Vagina (tissue), 2 donors: ENCODE data around the gene SLC7A8. TPM values are rescaled to one million over a fixed set of nuclear protein-coding genes. Genes with fewer than 3 reads are reported as not detected.

ENCODE experiments used
- DNase-seq, 2 donors: peaks; one replicate each; pipeline ENCODE4 v3.0.0-alpha.2; 2017; ENCODE audit errors: extremely low spot score in 2 of 2
- H3K27ac ChIP-seq: fragments of 200-600 bp; sonication (generic); one replicate; pipeline ENCODE4 v1.5.1; 2019
- H3K27me3 ChIP-seq: fragments of 200-600 bp; sonication (generic); one replicate; pipeline ENCODE4 v1.5.1; 2019
- H3K36me3 ChIP-seq, 2 donors: fragments of 200-600 bp; sonication (generic); one replicate each; pipeline ENCODE4 v1.5.1; 2017 to 2019
- H3K4me1 ChIP-seq: fragments of 200-600 bp; sonication (generic); one replicate; pipeline ENCODE4 v1.5.1; 2019
- H3K4me3 ChIP-seq, 2 donors: fragments of 200-600 bp; sonication (generic); 1 replicate in 1 of 2; 2 replicates in 1 of 2; pipeline ENCODE4 v1.5.1; 2016 to 2019
- H3K9me3 ChIP-seq: fragments of 200-600 bp; sonication (generic); one replicate; pipeline ENCODE4 v1.5.1; 2019
- CTCF ChIP-seq, 3 experiments: fragments of 450-650 bp in 2 of 3; fragments of 200-600 bp in 1 of 3; sonication (generic) in 1 of 3; IDR thresholded peaks; one replicate each; pipeline ENCODE4 v1.5.1; 2017 to 2019; ENCODE audit warnings: antibody characterized with exemption in 3 of 3, mild to moderate bottlenecking in 2 of 3, moderate library complexity in 2 of 3
- POLR2A ChIP-seq, 2 donors: fragments of 450-650 bp; IDR thresholded peaks; one replicate each; pipeline ENCODE4 v1.6.1; 2017; ENCODE audit warnings: antibody characterized with exemption in 2 of 2, mild to moderate bottlenecking in 2 of 2, moderate library complexity in 2 of 2
- POLR2AphosphoS5 ChIP-seq, 2 donors: sonication (generic); formaldehyde crosslinking; IDR thresholded peaks; one replicate each; pipeline ENCODE4 v1.9.0; 2017; ENCODE audit warnings: antibody characterized with exemption in 2 of 2, mild to moderate bottlenecking in 2 of 2, low read depth in 1 of 2; ENCODE audit not compliant: insufficient read depth in 1 of 2
- intact Hi-C: fragments of 100-400 bp; cut with DNase I; formaldehyde crosslinking; loops from one replicate; pipeline ENCODE4 v1.15.1; 2023
- total RNA-seq: library from RNA; depleted of rRNA; stranded (reverse); fragments of >200 nt; gene quantifications from one replicate; pipeline ENCODE4 v1.2.3, GENCODE V29; 2016

Gene SLC7A8
- total RNA-seq, 1 donor from 2014 or later, result 68.5 TPM

GRCh38 chr14:23131482-23131881, 52.0 kb downstream of the SLC7A8 start:
- TF ChIP-seq POLR2A (IDR thresholded peaks at IDR 0.05) (no peak), POLR2AphosphoS5 (IDR thresholded peaks at IDR 0.05; ENCODE audit: insufficient read depth in 1 of 2, low read depth in 1 of 2) (no peak), CTCF (IDR thresholded peaks at IDR 0.05) (no peak)
- H3K4me3 ChIP-seq, result no peak overlapping the region
- no peak overlapping the region for H3K27ac ChIP-seq
- peaks cover 0 to 25% of the 10 kb centered on the region in 2 donors for H3K36me3 ChIP-seq
- intact Hi-C loops, result no loop called here
- H3K9me3 ChIP-seq, result no peaks in the 10 kb centered on the region
- no peaks in the 10 kb centered on the region for H3K4me1 ChIP-seq
- DNase-seq, result no peak
- H3K27me3 ChIP-seq, result no peaks in the 10 kb centered on the region

GRCh38 chr14:23130871-23131270, 52.6 kb downstream of the SLC7A8 start:
- H3K36me3 ChIP-seq, result peaks cover 0 to 23% of the 10 kb centered on the region in 2 donors
- H3K4me1 ChIP-seq, result no peaks in the 10 kb centered on the region
- intact Hi-C loops, result no loop called here
- H3K4me3 ChIP-seq, result no peak overlapping the region
- H3K27ac ChIP-seq, result no peak overlapping the region
- TF ChIP-seq POLR2A (IDR thresholded peaks at IDR 0.05) (no peak), CTCF (IDR thresholded peaks at IDR 0.05) (no peak), POLR2AphosphoS5 (IDR thresholded peaks at IDR 0.05; ENCODE audit: insufficient read depth in 1 of 2, low read depth in 1 of 2) (no peak)
- H3K27me3 ChIP-seq, result no peaks in the 10 kb centered on the region
- no peaks in the 10 kb centered on the region for H3K9me3 ChIP-seq
- DNase-seq, result no peak

GRCh38 chr14:23129759-23130316, 53.6 kb downstream of the SLC7A8 start:
- no peaks in the 10 kb centered on the region for H3K4me1 ChIP-seq
- peaks cover 0 to 23% of the 10 kb centered on the region in 2 donors for H3K36me3 ChIP-seq
- H3K4me3 ChIP-seq, result no peak overlapping the region
- intact Hi-C loops, result no loop called here
- TF ChIP-seq POLR2A (IDR thresholded peaks at IDR 0.05) (no peak), POLR2AphosphoS5 (IDR thresholded peaks at IDR 0.05; ENCODE audit: insufficient read depth in 1 of 2, low read depth in 1 of 2) (no peak), CTCF (IDR thresholded peaks at IDR 0.05) (no peak)
- no peak overlapping the region for H3K27ac ChIP-seq
- H3K9me3 ChIP-seq, result no peaks in the 10 kb centered on the region
- H3K27me3 ChIP-seq, result no peaks in the 10 kb centered on the region
- DNase-seq, result no peak

- TF ChIP-seq POLR2A (IDR thresholded peaks at IDR 0.05) (no peak), CTCF (IDR thresholded peaks at IDR 0.05) (no peak)
- intact Hi-C loops, result no loop called here
- no peaks in the 10 kb centered on the region for H3K4me1 ChIP-seq
- no peak overlapping the region for H3K27ac ChIP-seq
- H3K36me3 ChIP-seq, result peaks cover 0 to 23% of the 10 kb centered on the region in 2 donors
- H3K27me3 ChIP-seq, result no peaks in the 10 kb centered on the region
- no peaks in the 10 kb centered on the region for H3K9me3 ChIP-seq
- DNase-seq, result no peak
- H3K4me3 ChIP-seq, result no peak overlapping the region
Measured at GRCh38 chr14:23128969-23129758, 54.3 kb downstream of the SLC7A8 start.

- H3K36me3 ChIP-seq, result peaks cover 0 to 23% of the 10 kb centered on the region in 2 donors
- H3K4me1 ChIP-seq, result peaks cover 12% of the 10 kb centered on the region
- H3K9me3 ChIP-seq, result no peaks in the 10 kb centered on the region
- H3K4me3 ChIP-seq, result no peak overlapping the region
- TF ChIP-seq CTCF (IDR thresholded peaks at IDR 0.05) (no peak), POLR2A (IDR thresholded peaks at IDR 0.05) (no peak), POLR2AphosphoS5 (IDR thresholded peaks at IDR 0.05; ENCODE audit: insufficient read depth in 1 of 2, low read depth in 1 of 2) (no peak)
- H3K27ac ChIP-seq, result no peak overlapping the region
- intact Hi-C loops, result no loop called here
- no peak for DNase-seq
- H3K27me3 ChIP-seq, result no peaks in the 10 kb centered on the region
Measured at GRCh38 chr14:23127861-23128260, 55.6 kb downstream of the SLC7A8 start.
